H54 (cell line): ENCODE measurements around the gene FAAP100.

Source experiments
- DNase-seq: peaks from one replicate; pipeline ENCODE4 v3.0.0; 2011; ENCODE audit warnings: low spot score, mixed read lengths; ENCODE audit not compliant: insufficient read length
- FAIRE-seq: peaks from 3 replicates; lab custom pipeline; 2011; peaks lifted over from hg19 to GRCh38; lab: Jason Lieb, UNC
- POLR2A ChIP-seq: IDR thresholded peaks from 2 replicates; pipeline ENCODE4 v1.6.1; 2011; ENCODE audit warnings: low read depth, mild to moderate bottlenecking, low read length

The FAAP100 gene

DNA sequence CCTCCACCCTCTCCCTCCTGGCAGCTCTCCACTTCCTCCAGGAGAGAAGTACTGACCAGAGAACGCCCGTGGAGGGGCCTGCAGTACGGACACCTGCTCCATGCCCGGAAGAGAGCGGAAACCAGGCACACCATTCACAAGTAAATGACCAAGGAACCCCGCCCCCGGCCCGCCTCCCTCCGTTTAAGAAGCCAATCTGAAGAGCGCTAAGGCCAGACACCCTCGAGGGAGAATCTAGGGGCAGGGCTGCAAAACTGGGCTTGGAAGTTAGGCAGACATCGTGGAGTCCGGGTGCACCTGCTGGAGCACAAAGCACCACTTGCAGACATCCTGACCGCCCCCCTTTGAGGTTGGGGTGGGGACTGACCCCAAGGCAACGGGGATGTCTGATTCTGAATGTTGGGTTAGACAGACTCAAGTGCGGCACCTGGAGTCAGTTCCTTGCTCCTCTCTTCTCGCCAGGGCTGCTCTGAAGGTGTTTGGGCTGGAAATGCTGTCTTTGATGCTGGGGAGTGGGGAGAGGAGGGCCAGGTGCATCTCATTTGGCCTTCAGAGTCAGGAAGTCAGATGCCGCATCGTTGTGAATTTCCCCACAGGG lies 964 bp upstream of the FAAP100 start:
- FAIRE-seq: no peak

GRCh38 chr17:81551458-81552243 lies 502 bp downstream of the FAAP100 start:
- TF ChIP-seq POLR2A: no peak
- no peak for FAIRE-seq
- DNase-seq: no peak

More for the DNA sequence above, 964 bp upstream of the FAAP100 start:
- peak; percentile 81 for DNase-seq
- TF ChIP-seq POLR2A: peak; percentile 16; the same call in 1 of the 2 replicates

DNA sequence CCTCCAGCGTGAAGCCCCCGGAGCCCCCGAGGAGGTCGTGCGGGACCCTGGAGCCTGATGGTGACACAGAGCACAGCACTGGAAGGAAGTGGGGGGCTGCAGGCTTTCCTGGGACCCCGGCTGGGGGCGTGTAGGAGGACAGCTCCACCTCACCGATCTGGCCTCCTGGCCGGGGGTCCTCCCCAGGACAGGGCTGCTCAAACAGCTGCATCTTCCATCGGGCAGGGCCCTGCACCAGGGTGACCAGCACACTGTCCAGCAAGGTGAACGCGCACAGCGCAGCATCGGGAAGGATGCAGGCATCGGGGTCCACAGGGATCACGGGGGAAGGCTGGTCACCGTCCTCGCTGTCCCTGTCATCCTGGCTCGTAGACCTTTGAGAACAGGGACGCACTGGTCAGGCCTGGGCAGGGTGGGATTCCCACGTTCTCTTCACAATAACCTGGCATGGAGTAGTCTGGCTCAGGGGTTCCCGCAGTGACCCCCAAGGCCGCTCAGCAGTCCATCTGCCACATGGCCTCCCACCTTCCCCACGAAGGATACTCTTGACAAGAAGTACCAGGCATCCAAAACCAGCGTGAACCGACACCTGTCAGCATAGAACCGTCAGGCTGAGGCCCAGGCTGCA lies 1.2 kb downstream of the FAAP100 start:
- no peak for TF ChIP-seq POLR2A
- no peak for FAIRE-seq
- no peak for DNase-seq

GRCh38 chr17:81550285-81550684 lies 1.9 kb downstream of the FAAP100 start:
- TF ChIP-seq POLR2A: no peak
- DNase-seq: no peak
- FAIRE-seq: no peak

DNA sequence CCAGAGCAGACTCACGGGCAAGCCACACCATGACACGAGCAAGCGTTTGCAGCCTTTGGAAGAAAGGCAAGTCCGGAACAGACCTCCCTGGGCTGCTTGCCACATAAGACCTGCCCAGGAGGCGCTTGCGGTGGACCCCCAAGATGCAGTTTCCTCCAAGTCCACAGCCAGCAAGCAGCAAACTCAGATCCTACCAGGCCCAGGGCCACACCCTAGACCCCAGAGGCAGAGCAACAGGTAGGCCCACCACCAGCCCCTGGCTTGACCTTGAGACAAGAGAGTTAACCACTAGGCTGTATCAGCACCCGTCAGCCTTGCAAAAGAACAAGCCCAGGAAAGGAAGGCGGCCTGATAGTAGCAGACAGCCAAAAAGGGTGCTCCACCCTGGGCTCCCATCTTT lies 2.3 kb downstream of the FAAP100 start:
- TF ChIP-seq POLR2A: no peak
- DNase-seq (no peak), FAIRE-seq (no peak)

GRCh38 chr17:81549031-81549557 lies 3.1 kb downstream of the FAAP100 start:
- TF ChIP-seq POLR2A: no peak
- FAIRE-seq (no peak), DNase-seq (no peak)

DNA sequence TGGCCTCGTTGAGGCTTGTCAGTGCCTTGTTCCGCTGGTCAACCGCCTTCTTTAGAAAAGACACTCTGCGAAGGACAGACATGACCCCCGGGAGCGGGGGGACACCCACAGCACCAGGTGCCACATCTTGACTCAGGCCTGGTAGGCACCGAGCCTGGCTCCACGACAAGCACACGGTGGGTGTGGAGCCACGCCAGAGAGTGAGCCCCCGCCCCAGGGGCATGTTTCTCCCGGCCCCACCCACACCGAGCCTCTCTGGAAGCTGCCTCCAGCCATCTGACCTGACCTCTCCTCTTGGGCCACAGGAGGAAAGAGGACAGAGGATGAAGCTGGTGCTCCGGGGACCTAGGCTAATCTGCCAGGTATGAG lies 4.6 kb downstream of the FAAP100 start:
- TF ChIP-seq POLR2A: no peak
- DNase-seq (no peak), FAIRE-seq (no peak)

DNA sequence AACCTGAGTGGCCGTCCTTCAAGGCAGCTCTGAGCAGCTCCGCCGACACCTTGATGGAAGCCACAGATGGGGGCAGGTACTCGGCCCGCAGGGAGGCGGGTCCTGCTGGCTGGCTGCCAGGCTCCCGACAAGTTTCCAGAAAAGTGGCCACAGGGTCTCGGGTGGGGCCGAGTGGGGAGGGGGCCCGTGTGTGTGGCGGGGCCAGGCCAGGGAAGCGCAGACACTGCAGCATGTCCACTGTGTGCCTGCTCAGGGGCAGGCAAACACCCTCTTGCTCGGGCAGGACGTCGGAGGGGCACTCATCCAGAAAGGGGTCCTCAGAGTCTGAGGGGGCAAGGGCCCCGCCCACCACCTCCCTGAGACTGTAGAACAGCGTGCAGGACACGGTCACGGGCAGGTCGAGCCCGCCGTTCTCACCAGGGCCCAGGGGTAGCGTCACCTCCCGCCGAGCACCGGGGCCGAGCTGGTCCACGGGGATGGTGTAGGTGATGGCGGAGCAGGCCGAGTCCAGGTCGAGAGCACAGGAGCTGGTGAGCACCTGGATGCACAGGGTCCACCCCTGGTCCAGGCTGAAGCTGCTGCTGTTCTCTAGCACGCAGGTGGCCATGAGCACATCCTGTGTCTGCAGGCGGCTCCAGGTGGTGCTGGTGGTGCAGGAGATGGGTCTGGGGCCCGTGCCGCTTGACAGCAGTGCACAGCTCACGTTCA lies 5.1 kb downstream of the FAAP100 start:
- TF ChIP-seq POLR2A: no peak
- DNase-seq (no peak), FAIRE-seq (no peak)

DNA sequence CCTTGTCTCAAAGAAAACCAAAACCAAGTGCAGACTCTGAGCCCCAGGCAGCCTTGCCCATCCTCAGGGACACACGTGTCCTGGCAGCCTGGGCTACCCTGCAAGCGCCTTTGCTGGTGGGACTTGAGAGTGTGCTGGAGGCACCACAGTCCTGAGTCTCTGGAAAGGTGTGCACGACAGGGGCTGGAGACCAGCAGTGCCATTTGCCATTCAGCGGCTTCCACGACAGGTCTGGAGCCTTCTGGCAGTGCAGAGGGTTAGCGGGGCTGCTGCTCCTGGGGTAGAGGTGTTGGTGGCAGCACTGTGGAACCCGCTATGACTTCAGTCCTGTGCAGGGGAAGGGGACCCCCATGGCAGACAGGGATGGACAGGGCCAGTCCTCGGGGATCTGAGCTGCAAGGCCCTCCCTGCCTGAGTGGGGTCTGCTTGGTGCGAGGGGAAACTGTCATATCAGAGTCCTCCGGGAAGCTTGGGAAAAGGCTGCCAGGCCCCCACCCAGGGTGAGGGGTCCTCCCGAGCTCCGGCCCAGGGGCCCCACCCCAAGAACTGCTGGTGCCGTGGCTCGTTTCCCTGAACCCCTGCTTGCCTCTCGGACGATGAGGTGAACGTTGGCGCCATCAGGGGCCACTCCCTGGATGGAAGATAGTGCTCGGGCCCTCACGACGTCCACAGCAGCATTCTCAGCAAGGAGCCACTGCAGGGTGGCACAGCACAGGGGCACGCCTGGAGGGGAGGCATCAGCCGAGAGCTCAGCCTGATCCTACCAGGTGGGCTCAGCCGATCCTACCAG lies 6.8 kb downstream of the FAAP100 start:
- DNase-seq: no peak
- FAIRE-seq: no peak
- TF ChIP-seq POLR2A: no peak

DNA sequence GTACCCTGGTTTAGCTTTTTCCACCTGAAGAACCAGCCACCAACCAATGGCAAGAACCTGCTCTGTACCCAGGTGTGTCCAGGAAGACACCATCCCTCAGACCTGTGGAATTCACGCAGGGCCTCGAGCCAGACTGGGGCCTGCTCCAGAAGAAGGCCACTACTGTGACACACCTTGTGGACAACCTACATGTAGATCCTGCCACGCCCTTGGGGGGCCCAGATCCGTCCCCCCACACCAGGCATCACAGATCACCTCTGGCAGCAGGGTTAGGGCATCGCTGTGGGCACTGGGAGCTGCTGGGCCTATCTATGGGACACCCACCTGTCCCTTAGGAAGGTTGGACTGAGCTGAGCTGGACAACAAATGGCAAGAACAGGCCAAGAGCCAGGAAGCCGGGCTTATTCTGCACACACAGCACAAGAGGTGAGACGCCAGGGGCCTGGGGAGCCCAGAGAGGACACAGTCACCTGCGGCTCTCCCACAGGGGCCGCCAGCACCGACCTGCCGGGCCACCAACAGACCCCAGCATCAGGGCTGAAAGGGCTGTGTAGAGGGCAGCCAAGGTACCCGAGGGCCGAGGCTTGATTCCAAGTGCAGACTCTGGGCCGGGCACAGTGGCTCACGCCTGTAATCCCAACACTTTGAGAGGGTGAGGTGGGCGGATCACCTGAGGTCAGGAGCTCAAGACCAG lies 7.7 kb downstream of the FAAP100 start:
- FAIRE-seq: no peak
- no peak for TF ChIP-seq POLR2A

DNA sequence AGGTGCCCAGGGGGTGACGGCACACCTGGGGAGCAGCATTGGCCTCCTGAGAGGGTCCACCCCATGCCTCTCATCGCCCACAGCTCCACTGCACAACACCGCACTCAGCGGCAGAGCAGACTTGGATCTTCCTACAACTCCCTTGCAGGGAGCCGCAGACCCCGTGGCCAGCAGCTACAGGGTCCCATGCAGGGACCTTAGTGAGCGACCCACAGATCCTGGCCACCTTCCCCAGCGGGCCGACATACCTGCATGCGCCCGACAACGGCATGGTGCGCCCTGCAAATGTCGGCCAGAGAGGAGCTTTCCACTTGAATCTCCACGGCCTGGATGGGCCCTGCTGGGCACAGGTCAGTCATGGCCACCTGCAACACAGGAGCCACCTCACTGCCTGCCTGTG lies 8.4 kb downstream of the FAAP100 start:
- DNase-seq: no peak
- no peak for FAIRE-seq
- no peak for TF ChIP-seq POLR2A

More for the DNA sequence above, 7.7 kb downstream of the FAAP100 start:
- no peak for DNase-seq

DNA sequence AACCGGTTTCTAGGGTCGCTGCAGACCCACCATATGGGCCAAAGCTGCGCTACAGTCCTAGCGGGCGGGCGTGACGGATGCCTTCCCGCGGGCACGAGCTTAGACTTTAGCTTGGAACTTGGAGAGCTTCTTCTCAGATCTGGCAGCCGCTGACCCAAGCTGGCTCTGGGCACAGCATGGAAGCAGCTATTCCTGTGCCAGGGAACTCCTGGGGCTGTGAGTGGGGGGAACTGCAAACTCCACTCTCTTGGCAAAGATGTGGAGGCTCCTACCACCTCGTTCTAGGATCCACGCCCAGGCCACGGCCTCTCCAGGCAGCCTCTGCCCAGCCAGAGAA lies 8.8 kb downstream of the FAAP100 start:
- FAIRE-seq: no peak
- no peak for DNase-seq
- no peak for TF ChIP-seq POLR2A
